ENCODE data around the gene HIPK2.

DNA sequence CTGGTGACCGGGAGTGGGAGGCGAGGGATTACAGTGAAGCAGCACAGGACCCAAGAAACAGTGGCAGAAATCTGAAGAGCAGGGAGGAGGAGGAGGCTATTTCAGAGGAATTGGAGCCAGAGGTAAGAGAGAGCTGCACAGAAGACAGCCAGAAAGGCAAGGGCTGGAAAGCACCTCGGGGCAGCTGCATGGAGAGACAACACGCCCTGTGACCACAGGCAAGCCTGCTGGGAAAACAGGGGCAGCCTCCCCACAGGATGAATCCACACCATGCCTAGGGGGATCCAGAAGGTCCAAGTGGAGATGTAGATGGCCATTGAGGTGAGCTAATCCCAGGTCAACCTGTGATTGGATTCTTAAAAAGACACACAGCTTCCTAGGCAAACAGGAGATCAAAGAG is 135.5 kb downstream of the HIPK2 start:
- TF ChIP-seq POLR2A (IDR thresholded peaks at IDR 0.05) = no peak
- TF ChIP-seq, protein P1, sequence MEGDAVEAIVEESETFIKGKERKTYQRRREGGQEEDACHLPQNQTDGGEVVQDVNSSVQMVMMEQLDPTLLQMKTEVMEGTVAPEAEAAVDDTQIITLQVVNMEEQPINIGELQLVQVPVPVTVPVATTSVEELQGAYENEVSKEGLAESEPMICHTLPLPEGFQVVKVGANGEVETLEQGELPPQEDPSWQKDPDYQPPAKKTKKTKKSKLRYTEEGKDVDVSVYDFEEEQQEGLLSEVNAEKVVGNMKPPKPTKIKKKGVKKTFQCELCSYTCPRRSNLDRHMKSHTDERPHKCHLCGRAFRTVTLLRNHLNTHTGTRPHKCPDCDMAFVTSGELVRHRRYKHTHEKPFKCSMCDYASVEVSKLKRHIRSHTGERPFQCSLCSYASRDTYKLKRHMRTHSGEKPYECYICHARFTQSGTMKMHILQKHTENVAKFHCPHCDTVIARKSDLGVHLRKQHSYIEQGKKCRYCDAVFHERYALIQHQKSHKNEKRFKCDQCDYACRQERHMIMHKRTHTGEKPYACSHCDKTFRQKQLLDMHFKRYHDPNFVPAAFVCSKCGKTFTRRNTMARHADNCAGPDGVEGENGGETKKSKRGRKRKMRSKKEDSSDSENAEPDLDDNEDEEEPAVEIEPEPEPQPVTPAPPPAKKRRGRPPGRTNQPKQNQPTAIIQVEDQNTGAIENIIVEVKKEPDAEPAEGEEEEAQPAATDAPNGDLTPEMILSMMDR (IDR thresholded peaks at IDR 0.05) = no peak

Measured in stomach (tissue), 4 donors.